K562 (cell line): ENCODE measurements around the gene DNASE1L2. TPM values are rescaled to one million over a fixed set of nuclear protein-coding genes. Genes with fewer than 3 reads are reported as not detected.
A peak's percentile ranks its signal among the peaks of the same experiment; 100 is the strongest.

ENCODE experiments used
- BHLHE40 ChIP-seq: IDR thresholded peaks from 2 replicates; pipeline ENCODE4 v1.6.1; 2011; ENCODE audit warnings: low read length, improper control_type of control experiment
- EP300 ChIP-seq: IDR thresholded peaks from 2 replicates; pipeline ENCODE4 v1.6.1; 2012; ENCODE audit warnings: low read length, improper control_type of control experiment
- ETS1 ChIP-seq: conservative IDR thresholded peaks from 2 replicates; pipeline ENCODE4 v1.6.1; 2011; ENCODE audit warnings: low read depth, mild to moderate bottlenecking, low read length; ENCODE audit not compliant: control insufficient read depth
- MAX ChIP-seq: sonication (generic); formaldehyde crosslinking; IDR thresholded peaks from 2 replicates; pipeline ENCODE4 v1.9.0; 2022; ENCODE audit warnings: mild to moderate bottlenecking, missing genetic modification reagents
- PHF8 ChIP-seq: fragments of 200-600 bp; sonication (generic); IDR thresholded peaks from 2 replicates; pipeline ENCODE4 v1.6.1; 2012; ENCODE audit warnings: mixed run types, mild to moderate bottlenecking, inconsistent platforms, low read length, moderate library complexity, borderline replicate concordance
- PTRF ChIP-seq: fragments of 450-650 bp; IDR thresholded peaks from 2 replicates; pipeline ENCODE4 v1.6.1; 2016; ENCODE audit warnings: mild to moderate bottlenecking, missing genetic modification characterization, missing compliant biosample characterization
- SMARCA5 ChIP-seq: fragments of 450-650 bp; IDR thresholded peaks from 2 replicates; pipeline ENCODE4 v1.6.1; 2016
- UBTF ChIP-seq, 2 experiments: IDR thresholded peaks; 2 replicates each; pipeline ENCODE4 v1.6.1; 2012; ENCODE audit warnings: improper control_type of control experiment in 2 of 2, low read depth in 2 of 2, low read length in 2 of 2, borderline replicate concordance in 1 of 2
- ZBTB17 ChIP-seq: fragments of 450-650 bp; formaldehyde crosslinking; IDR thresholded peaks from 2 replicates; pipeline ENCODE4 v1.4.0; 2020; ENCODE audit warnings: mild to moderate bottlenecking
- ZBTB43 ChIP-seq: sonication (generic); formaldehyde crosslinking; IDR thresholded peaks from 2 replicates; pipeline ENCODE4 v1.8.0; 2023; ENCODE audit warnings: mild to moderate bottlenecking, missing genetic modification reagents
- ZEB2 ChIP-seq: fragments of 450-650 bp; IDR thresholded peaks from 2 replicates; pipeline ENCODE4 v1.6.1; 2016
- polyA plus RNA-seq, 8 experiments: library from polyadenylated mRNA; depleted of rRNA in 4 of 8; stranded (reverse) in 5 of 8; unstranded in 3 of 8; fragments of >200 nt; fragmentation: Nextera tagmentation in 2 of 8; fragmentation: Illumina TruSeq in 1 of 8; extraction: Ambion mirVana in 2 of 8; extraction: Trizol in 1 of 8; gene quantifications; 2 replicates each; pipeline versions ENCODE4 v1.2.1 to v1.2.3, GENCODE V29; 2011 to 2014; ENCODE audit warnings: inconsistent platforms in 1 of 8, missing spikeins in 1 of 8
- total RNA-seq, 7 experiments: library from RNA; depleted of rRNA in 6 of 7; stranded (reverse); fragments of >200 nt in 6 of 7; fragmentation: Illumina TruSeq in 2 of 7; extraction: Trizol in 2 of 7; gene quantifications; 2 replicates each; pipeline versions ENCODE4 v1.2.1 to v1.2.3, GENCODE V29; 2011 to 2021; ENCODE audit warnings: low replicate concordance in 1 of 7
- TF ChIP-seq, protein P1 (sequence below): sonication (generic); formaldehyde crosslinking; IDR thresholded peaks from 2 replicates; pipeline ENCODE4 v1.8.0; 2023; ENCODE audit warnings: mild to moderate bottlenecking, missing genetic modification reagents
- TF ChIP-seq, protein P2 (sequence below): sonication (generic); formaldehyde crosslinking; IDR thresholded peaks from 2 replicates; pipeline ENCODE4 v1.8.0; 2022; ENCODE audit warnings: mild to moderate bottlenecking, low read depth, missing genetic modification reagents

Gene DNASE1L2
- total and polyA plus RNA-seq, 9 of the 15 experiments (the other 6 are each of a cell fraction or from before 2014, with no cell fraction given) = 0.08 to 2.7 (median 1.7) TPM; not detected in 1

DNA sequence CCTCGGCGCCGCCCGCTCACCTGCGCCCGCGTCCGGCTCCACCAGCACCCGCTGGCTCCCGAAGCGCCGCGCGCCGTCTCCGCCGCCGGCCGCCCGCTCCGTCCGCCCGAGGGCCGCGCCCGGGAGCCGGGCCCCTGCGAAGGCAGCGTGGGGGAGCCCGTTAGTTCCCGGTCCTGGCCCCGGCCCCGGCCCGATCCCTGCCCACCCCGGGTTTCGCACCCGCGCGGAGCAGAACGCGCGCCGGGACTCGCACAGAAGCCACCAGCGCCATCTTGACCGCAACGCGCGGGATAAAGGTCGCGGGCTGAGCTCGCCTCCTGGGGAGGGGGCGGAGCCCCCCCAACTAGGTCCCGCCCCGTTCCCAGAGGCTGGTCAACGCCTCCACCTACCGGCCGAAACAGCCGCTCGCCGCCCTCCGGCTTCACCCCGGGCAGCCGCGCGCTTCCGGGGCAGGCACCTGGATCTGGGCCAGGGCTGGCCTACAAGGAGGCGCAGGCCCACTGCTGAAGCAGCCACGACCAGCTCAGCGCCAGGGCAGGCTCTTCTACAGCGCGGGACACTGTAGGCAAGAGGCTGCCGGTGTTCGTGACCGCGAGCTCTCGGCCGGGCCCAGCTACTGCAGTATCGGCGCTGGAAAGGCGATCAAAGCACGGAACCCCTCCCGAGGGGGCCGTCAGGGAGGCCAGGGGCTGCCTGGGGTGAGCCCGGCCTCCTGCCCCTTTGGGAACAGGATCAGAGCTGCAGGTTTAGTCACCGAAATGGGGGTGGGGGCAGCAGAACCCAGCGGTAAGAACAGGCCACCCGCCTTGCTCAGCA, 15.3 kb downstream of the DNASE1L2 start, which contains the start of gene ECI1 (continued):
- peak; percentile 12 to 60; a peak in 2 of 4 replicates for TF ChIP-seq UBTF (IDR thresholded peaks at IDR 0.05; ENCODE audit: borderline replicate concordance in 1 of 2, low read depth in 2 of 2, low read length in 2 of 2)
- TF ChIP-seq SMARCA5 = no peak
- TF ChIP-seq PTRF (tag) = no peak
- TF ChIP-seq, protein P1, sequence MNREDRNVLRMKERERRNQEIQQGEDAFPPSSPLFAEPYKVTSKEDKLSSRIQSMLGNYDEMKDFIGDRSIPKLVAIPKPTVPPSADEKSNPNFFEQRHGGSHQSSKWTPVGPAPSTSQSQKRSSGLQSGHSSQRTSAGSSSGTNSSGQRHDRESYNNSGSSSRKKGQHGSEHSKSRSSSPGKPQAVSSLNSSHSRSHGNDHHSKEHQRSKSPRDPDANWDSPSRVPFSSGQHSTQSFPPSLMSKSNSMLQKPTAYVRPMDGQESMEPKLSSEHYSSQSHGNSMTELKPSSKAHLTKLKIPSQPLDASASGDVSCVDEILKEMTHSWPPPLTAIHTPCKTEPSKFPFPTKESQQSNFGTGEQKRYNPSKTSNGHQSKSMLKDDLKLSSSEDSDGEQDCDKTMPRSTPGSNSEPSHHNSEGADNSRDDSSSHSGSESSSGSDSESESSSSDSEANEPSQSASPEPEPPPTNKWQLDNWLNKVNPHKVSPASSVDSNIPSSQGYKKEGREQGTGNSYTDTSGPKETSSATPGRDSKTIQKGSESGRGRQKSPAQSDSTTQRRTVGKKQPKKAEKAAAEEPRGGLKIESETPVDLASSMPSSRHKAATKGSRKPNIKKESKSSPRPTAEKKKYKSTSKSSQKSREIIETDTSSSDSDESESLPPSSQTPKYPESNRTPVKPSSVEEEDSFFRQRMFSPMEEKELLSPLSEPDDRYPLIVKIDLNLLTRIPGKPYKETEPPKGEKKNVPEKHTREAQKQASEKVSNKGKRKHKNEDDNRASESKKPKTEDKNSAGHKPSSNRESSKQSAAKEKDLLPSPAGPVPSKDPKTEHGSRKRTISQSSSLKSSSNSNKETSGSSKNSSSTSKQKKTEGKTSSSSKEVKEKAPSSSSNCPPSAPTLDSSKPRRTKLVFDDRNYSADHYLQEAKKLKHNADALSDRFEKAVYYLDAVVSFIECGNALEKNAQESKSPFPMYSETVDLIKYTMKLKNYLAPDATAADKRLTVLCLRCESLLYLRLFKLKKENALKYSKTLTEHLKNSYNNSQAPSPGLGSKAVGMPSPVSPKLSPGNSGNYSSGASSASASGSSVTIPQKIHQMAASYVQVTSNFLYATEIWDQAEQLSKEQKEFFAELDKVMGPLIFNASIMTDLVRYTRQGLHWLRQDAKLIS (CRISPR knock-in tag) = no peak; the same call in 1 of the 2 replicates
- TF ChIP-seq PHF8 = peak; percentile 72; the same call in 1 of the 2 replicates
- peak; percentile 73 for TF ChIP-seq MAX (CRISPR knock-in tag)
- peak; percentile 68 for TF ChIP-seq ETS1
- peak; percentile 34; the same call in 1 of the 2 replicates for TF ChIP-seq EP300
- TF ChIP-seq, protein P2, sequence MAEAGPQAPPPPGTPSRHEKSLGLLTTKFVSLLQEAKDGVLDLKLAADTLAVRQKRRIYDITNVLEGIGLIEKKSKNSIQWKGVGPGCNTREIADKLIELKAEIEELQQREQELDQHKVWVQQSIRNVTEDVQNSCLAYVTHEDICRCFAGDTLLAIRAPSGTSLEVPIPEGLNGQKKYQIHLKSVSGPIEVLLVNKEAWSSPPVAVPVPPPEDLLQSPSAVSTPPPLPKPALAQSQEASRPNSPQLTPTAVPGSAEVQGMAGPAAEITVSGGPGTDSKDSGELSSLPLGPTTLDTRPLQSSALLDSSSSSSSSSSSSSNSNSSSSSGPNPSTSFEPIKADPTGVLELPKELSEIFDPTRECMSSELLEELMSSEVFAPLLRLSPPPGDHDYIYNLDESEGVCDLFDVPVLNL (CRISPR knock-in tag) = 0 out of 2 replicates have a peak, but pooled peaks have one; percentile 8
- no peak for TF ChIP-seq ZBTB43 (CRISPR knock-in tag)
- TF ChIP-seq ZBTB17 (CRISPR knock-in tag) = peak; percentile 25; the same call in 1 of the 2 replicates
- TF ChIP-seq ZEB2 = peak; percentile 15; the same call in 1 of the 2 replicates
- TF ChIP-seq BHLHE40 = peak; percentile 44; the same call in 1 of the 2 replicates
